ENCODE results near the gene PRDM2.

The PRDM2 gene

GRCh38 chr1:13766592-13767564, 66.9 kb downstream of the PRDM2 start:
- Histone ChIP-seq H3K4me3 (ENCODE audit: insufficient read length, low read depth) (no peak overlapping the region), H3K9me3 (ENCODE audit: insufficient read depth, low read length) (no peaks in the 10 kb centered on the region), H3K27me3 (ENCODE audit: insufficient read depth, insufficient read length) (no peaks in the 10 kb centered on the region), H3K36me3 (ENCODE audit: insufficient read depth, insufficient read length, low read length) (peaks cover 3% of the 10 kb centered on the region), H3K4me1 (ENCODE audit: insufficient read depth, insufficient read length) (no peaks in the 10 kb centered on the region), H3K9ac (ENCODE audit: insufficient read length, low read depth) (no peak overlapping the region)
- TF ChIP-seq ZNF274 (IDR thresholded peaks at IDR 0.05; ENCODE audit: low read depth, low read length), result no peak
- no peak for TF ChIP-seq SUZ12 (IDR thresholded peaks at IDR 0.05; ENCODE audit: extremely low read depth, insufficient read depth, insufficient read length)
- TF ChIP-seq YY1 (IDR thresholded peaks at IDR 0.05; ENCODE audit: insufficient read depth, insufficient read length), result no peak
- no peak for DNase-seq (ENCODE audit: low read depth, low spot score)

- H3K4me1 ChIP-seq (ENCODE audit: insufficient read depth, insufficient read length), result no peaks in the 10 kb centered on the region
Measured at GRCh38 chr1:13769212-13769611, 69.2 kb downstream of the PRDM2 start.

GRCh38 chr1:13769830-13770229, 69.8 kb downstream of the PRDM2 start:
- no peak for TF ChIP-seq YY1 (IDR thresholded peaks at IDR 0.05; ENCODE audit: insufficient read depth, insufficient read length)
- no peak for TF ChIP-seq SUZ12 (IDR thresholded peaks at IDR 0.05; ENCODE audit: extremely low read depth, insufficient read depth, insufficient read length)
- no peak for TF ChIP-seq ZNF274 (IDR thresholded peaks at IDR 0.05; ENCODE audit: low read depth, low read length)

More at GRCh38 chr1:13769212-13769611, 69.2 kb downstream of the PRDM2 start:
- Histone ChIP-seq H3K27me3 (ENCODE audit: insufficient read depth, insufficient read length) (no peaks in the 10 kb centered on the region), H3K4me3 (ENCODE audit: insufficient read length, low read depth) (no peak overlapping the region), H3K9ac (ENCODE audit: insufficient read length, low read depth) (no peak overlapping the region), H3K36me3 (ENCODE audit: insufficient read depth, insufficient read length, low read length) (peaks cover 8% of the 10 kb centered on the region), H3K9me3 (ENCODE audit: insufficient read depth, low read length) (no peaks in the 10 kb centered on the region)
- DNase-seq (ENCODE audit: low read depth, low spot score), result no peak
- no peak for TF ChIP-seq YY1 (IDR thresholded peaks at IDR 0.05; ENCODE audit: insufficient read depth, insufficient read length)
- no peak for TF ChIP-seq ZNF274 (IDR thresholded peaks at IDR 0.05; ENCODE audit: low read depth, low read length)
- no peak for TF ChIP-seq SUZ12 (IDR thresholded peaks at IDR 0.05; ENCODE audit: extremely low read depth, insufficient read depth, insufficient read length)

GRCh38 chr1:13770743-13771142, 70.8 kb downstream of the PRDM2 start:
- Histone ChIP-seq H3K9ac (ENCODE audit: insufficient read length, low read depth) (no peak overlapping the region), H3K4me1 (ENCODE audit: insufficient read depth, insufficient read length) (no peaks in the 10 kb centered on the region), H3K4me3 (ENCODE audit: insufficient read length, low read depth) (no peak overlapping the region), H3K36me3 (ENCODE audit: insufficient read depth, insufficient read length, low read length) (peaks cover 17% of the 10 kb centered on the region), H3K9me3 (ENCODE audit: insufficient read depth, low read length) (no peaks in the 10 kb centered on the region), H3K27me3 (ENCODE audit: insufficient read depth, insufficient read length) (no peaks in the 10 kb centered on the region)
- DNase-seq (ENCODE audit: low read depth, low spot score), result no peak
- TF ChIP-seq ZNF274 (IDR thresholded peaks at IDR 0.05; ENCODE audit: low read depth, low read length), result no peak
- no peak for TF ChIP-seq YY1 (IDR thresholded peaks at IDR 0.05; ENCODE audit: insufficient read depth, insufficient read length)
- no peak for TF ChIP-seq SUZ12 (IDR thresholded peaks at IDR 0.05; ENCODE audit: extremely low read depth, insufficient read depth, insufficient read length)

More at GRCh38 chr1:13769830-13770229, 69.8 kb downstream of the PRDM2 start:
- no peaks in the 10 kb centered on the region for H3K27me3 ChIP-seq (ENCODE audit: insufficient read depth, insufficient read length)
- DNase-seq (ENCODE audit: low read depth, low spot score), result no peak
- no peaks in the 10 kb centered on the region for H3K9me3 ChIP-seq (ENCODE audit: insufficient read depth, low read length)
- no peak overlapping the region for H3K9ac ChIP-seq (ENCODE audit: insufficient read length, low read depth)
- no peaks in the 10 kb centered on the region for H3K4me1 ChIP-seq (ENCODE audit: insufficient read depth, insufficient read length)
- no peak overlapping the region for H3K4me3 ChIP-seq (ENCODE audit: insufficient read length, low read depth)
- H3K36me3 ChIP-seq (ENCODE audit: insufficient read depth, insufficient read length, low read length), result peaks cover 11% of the 10 kb centered on the region

- no peaks in the 10 kb centered on the region for H3K4me1 ChIP-seq (ENCODE audit: insufficient read depth, insufficient read length)
- no peak for DNase-seq (ENCODE audit: low read depth, low spot score)
- TF ChIP-seq ZNF274 (IDR thresholded peaks at IDR 0.05; ENCODE audit: low read depth, low read length) (no peak), SUZ12 (IDR thresholded peaks at IDR 0.05; ENCODE audit: extremely low read depth, insufficient read depth, insufficient read length) (no peak), YY1 (IDR thresholded peaks at IDR 0.05; ENCODE audit: insufficient read depth, insufficient read length) (no peak)
Measured at GRCh38 chr1:13771745-13772144, 71.8 kb downstream of the PRDM2 start.

GRCh38 chr1:13772271-13772670, 72.3 kb downstream of the PRDM2 start:
- Histone ChIP-seq H3K36me3 (ENCODE audit: insufficient read depth, insufficient read length, low read length) (peaks cover 30% of the 10 kb centered on the region), H3K27me3 (ENCODE audit: insufficient read depth, insufficient read length) (no peaks in the 10 kb centered on the region), H3K9me3 (ENCODE audit: insufficient read depth, low read length) (no peaks in the 10 kb centered on the region), H3K4me3 (ENCODE audit: insufficient read length, low read depth) (no peak overlapping the region), H3K4me1 (ENCODE audit: insufficient read depth, insufficient read length) (no peaks in the 10 kb centered on the region), H3K9ac (ENCODE audit: insufficient read length, low read depth) (no peak overlapping the region)
- DNase-seq (ENCODE audit: low read depth, low spot score), result no peak
- TF ChIP-seq YY1 (IDR thresholded peaks at IDR 0.05; ENCODE audit: insufficient read depth, insufficient read length) (no peak), SUZ12 (IDR thresholded peaks at IDR 0.05; ENCODE audit: extremely low read depth, insufficient read depth, insufficient read length) (no peak), ZNF274 (IDR thresholded peaks at IDR 0.05; ENCODE audit: low read depth, low read length) (no peak)

More at GRCh38 chr1:13771745-13772144, 71.8 kb downstream of the PRDM2 start:
- H3K27me3 ChIP-seq (ENCODE audit: insufficient read depth, insufficient read length), result no peaks in the 10 kb centered on the region
- H3K9ac ChIP-seq (ENCODE audit: insufficient read length, low read depth), result no peak overlapping the region
- no peak overlapping the region for H3K4me3 ChIP-seq (ENCODE audit: insufficient read length, low read depth)
- peaks cover 26% of the 10 kb centered on the region for H3K36me3 ChIP-seq (ENCODE audit: insufficient read depth, insufficient read length, low read length)
- no peaks in the 10 kb centered on the region for H3K9me3 ChIP-seq (ENCODE audit: insufficient read depth, low read length)

GRCh38 chr1:13774121-13774520, 74.1 kb downstream of the PRDM2 start:
- Histone ChIP-seq H3K4me3 (ENCODE audit: insufficient read length, low read depth) (no peak overlapping the region), H3K9ac (ENCODE audit: insufficient read length, low read depth) (no peak overlapping the region), H3K36me3 (ENCODE audit: insufficient read depth, insufficient read length, low read length) (peaks cover 47% of the 10 kb centered on the region), H3K27me3 (ENCODE audit: insufficient read depth, insufficient read length) (no peaks in the 10 kb centered on the region), H3K9me3 (ENCODE audit: insufficient read depth, low read length) (no peaks in the 10 kb centered on the region), H3K4me1 (ENCODE audit: insufficient read depth, insufficient read length) (no peaks in the 10 kb centered on the region)
- TF ChIP-seq YY1 (IDR thresholded peaks at IDR 0.05; ENCODE audit: insufficient read depth, insufficient read length), result no peak
- TF ChIP-seq SUZ12 (IDR thresholded peaks at IDR 0.05; ENCODE audit: extremely low read depth, insufficient read depth, insufficient read length), result no peak
- no peak for TF ChIP-seq ZNF274 (IDR thresholded peaks at IDR 0.05; ENCODE audit: low read depth, low read length)
- no peak for DNase-seq (ENCODE audit: low read depth, low spot score)

Data from NT2/D1 (cell line).